MM.1S (cell line): Measurements from ENCODE around the gene GREB1.

Source experiments
- CTCF ChIP-seq: fragments of 300-600 bp; sonication (generic); IDR thresholded peaks from 2 replicates; pipeline ENCODE4 v1.5.1; 2016; ENCODE audit warnings: antibody characterized with exemption, low read length, mixed read lengths
- EZH2 ChIP-seq: fragments of 300-600 bp; sonication (generic); optimal IDR thresholded peaks from 2 replicates; pipeline ENCODE3; 2017; ENCODE audit warnings: low read depth, mild to moderate bottlenecking, antibody characterized with exemption, low read length, mixed read lengths
- EZH2phosphoT487 ChIP-seq: fragments of 300-600 bp; sonication (generic); IDR thresholded peaks from 2 replicates; pipeline ENCODE4 v1.6.1; 2018; ENCODE audit warnings: antibody characterized with exemption, low read length

DNA sequence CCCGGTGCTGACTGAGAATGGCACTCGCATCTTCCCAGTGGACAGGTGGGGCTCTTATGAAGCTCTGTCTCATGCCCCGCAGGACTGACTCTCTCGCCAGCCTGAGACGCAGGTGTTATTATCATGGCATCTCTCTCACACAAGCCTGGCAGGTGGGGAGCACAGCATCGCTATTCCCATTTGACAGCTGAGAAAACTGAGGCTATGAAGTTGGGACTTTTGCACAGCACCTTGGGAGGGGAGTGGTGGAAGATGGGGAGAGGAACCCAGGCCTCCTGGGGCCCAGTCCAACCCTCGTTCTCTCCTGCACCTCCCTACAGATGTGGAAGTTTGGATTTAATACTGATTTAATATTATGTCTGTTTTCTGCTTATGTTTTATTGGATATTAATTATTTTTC lies 145.2 kb downstream of the GREB1 start:
- no peak for TF ChIP-seq EZH2
- TF ChIP-seq CTCF, result no peak
- no peak for TF ChIP-seq EZH2phosphoT487
